OCI-LY3 (cell line): Measurements from ENCODE around the gene MED26.

Source experiments
- H2AFZ ChIP-seq: fragments of 200-600, 300-600 bp; shearing (Covaris generic); 2 replicates; pipeline ENCODE4 v1.6.0; 2014; ENCODE audit warnings: antibody characterized with exemption, low read depth, low read length
- H3K27ac ChIP-seq: fragments of 200-600, 300-600 bp; sonication (generic); 2 replicates; pipeline ENCODE4 v1.5.1; 2014; ENCODE audit warnings: mild to moderate bottlenecking, low read length, moderate library complexity, mixed read lengths
- H3K27me3 ChIP-seq: fragments of 200-600, 300-600 bp; sonication (generic); 2 replicates; pipeline ENCODE4 v1.6.1; 2014; ENCODE audit warnings: low read depth, low read length, mixed read lengths
- H3K36me3 ChIP-seq: fragments of 200-600, 300-600 bp; sonication (generic); replicated peaks from 2 replicates; pipeline ENCODE3; 2014; ENCODE audit warnings: low read depth, low read length, mixed read lengths
- H3K4me1 ChIP-seq: fragments of 300-600, 200-600 bp; sonication (generic); 2 replicates; pipeline ENCODE4 v1.6.1; 2014; ENCODE audit warnings: low read length, mixed read lengths
- H3K4me2 ChIP-seq: fragments of 200-600, 300-600 bp; sonication (generic); 2 replicates; pipeline ENCODE4 v1.6.1; 2014; ENCODE audit warnings: low read length, mixed read lengths
- H3K4me3 ChIP-seq: fragments of 300-600, 200-600 bp; sonication (generic); 2 replicates; pipeline ENCODE4 v1.5.1; 2014; ENCODE audit warnings: antibody characterized with exemption, mild to moderate bottlenecking, low read length, moderate library complexity
- H3K79me2 ChIP-seq: fragments of 300-600, 200-600 bp; shearing (Covaris generic); 2 replicates; pipeline ENCODE4 v1.6.1; 2014; ENCODE audit warnings: mild to moderate bottlenecking, low read length, mixed read lengths
- H3K9ac ChIP-seq: fragments of 300-600, 200-600 bp; shearing (Covaris generic); 2 replicates; pipeline ENCODE4 v1.6.0; 2014; ENCODE audit warnings: mild to moderate bottlenecking, low read length, moderate library complexity
- H3K9me3 ChIP-seq: fragments of 200-600, 300-600 bp; shearing (Covaris generic); 2 replicates; pipeline ENCODE4 v1.6.1; 2014; ENCODE audit warnings: low read length, mixed read lengths; ENCODE audit not compliant: insufficient read depth
- H4K20me1 ChIP-seq: fragments of 200-600, 300-600 bp; sonication (generic); 2 replicates; pipeline ENCODE4 v1.6.1; 2016; ENCODE audit warnings: low read length, mixed read lengths; ENCODE audit not compliant: insufficient read depth
- EZH2phosphoT487 ChIP-seq: fragments of 200-600 bp; shearing (Covaris generic); IDR thresholded peaks from 2 replicates; pipeline ENCODE4 v1.6.1; 2018; ENCODE audit warnings: antibody characterized with exemption, mixed run types, low read depth
- TF ChIP-seq, protein P1 (sequence below): fragments of 200-600, 300-600 bp; sonication (generic); IDR thresholded peaks from 2 replicates; pipeline ENCODE4 v1.5.1; 2014; ENCODE audit warnings: antibody characterized with exemption, low read length, low read depth

The MED26 gene

GRCh38 chr19:16607819-16608218, 20.2 kb downstream of the MED26 start:
- H3K36me3 ChIP-seq = no peaks in the 10 kb centered on the region
- H3K9ac ChIP-seq = no peak overlapping the region
- no peak overlapping the region for H3K4me3 ChIP-seq
- peaks cover 99% of the 10 kb centered on the region for H3K79me2 ChIP-seq
- TF ChIP-seq, protein P1, sequence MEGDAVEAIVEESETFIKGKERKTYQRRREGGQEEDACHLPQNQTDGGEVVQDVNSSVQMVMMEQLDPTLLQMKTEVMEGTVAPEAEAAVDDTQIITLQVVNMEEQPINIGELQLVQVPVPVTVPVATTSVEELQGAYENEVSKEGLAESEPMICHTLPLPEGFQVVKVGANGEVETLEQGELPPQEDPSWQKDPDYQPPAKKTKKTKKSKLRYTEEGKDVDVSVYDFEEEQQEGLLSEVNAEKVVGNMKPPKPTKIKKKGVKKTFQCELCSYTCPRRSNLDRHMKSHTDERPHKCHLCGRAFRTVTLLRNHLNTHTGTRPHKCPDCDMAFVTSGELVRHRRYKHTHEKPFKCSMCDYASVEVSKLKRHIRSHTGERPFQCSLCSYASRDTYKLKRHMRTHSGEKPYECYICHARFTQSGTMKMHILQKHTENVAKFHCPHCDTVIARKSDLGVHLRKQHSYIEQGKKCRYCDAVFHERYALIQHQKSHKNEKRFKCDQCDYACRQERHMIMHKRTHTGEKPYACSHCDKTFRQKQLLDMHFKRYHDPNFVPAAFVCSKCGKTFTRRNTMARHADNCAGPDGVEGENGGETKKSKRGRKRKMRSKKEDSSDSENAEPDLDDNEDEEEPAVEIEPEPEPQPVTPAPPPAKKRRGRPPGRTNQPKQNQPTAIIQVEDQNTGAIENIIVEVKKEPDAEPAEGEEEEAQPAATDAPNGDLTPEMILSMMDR = no peak
- no peak for TF ChIP-seq EZH2phosphoT487
- H3K9me3 ChIP-seq = no peaks in the 10 kb centered on the region
- H2AFZ ChIP-seq = no peak overlapping the region
- H3K4me1 ChIP-seq = peaks cover 29% of the 10 kb centered on the region
- no peak overlapping the region for H3K27ac ChIP-seq
- H4K20me1 ChIP-seq = peaks cover 86% of the 10 kb centered on the region
- no peak overlapping the region for H3K4me2 ChIP-seq
- H3K27me3 ChIP-seq = no peaks in the 10 kb centered on the region

- Histone ChIP-seq H3K36me3 (peaks cover 7% of the 10 kb centered on the region), H3K4me3 (no peak overlapping the region), H3K9ac (no peak overlapping the region), H3K27ac (no peak overlapping the region), H3K27me3 (no peaks in the 10 kb centered on the region), H3K79me2 (peaks cover 99% of the 10 kb centered on the region), H3K9me3 (no peaks in the 10 kb centered on the region), H4K20me1 (peaks cover 85% of the 10 kb centered on the region), H3K4me2 (no peak overlapping the region), H2AFZ (no peak overlapping the region), H3K4me1 (peaks cover 27% of the 10 kb centered on the region)
- TF ChIP-seq EZH2phosphoT487 = no peak
- TF ChIP-seq, protein P1 = no peak
Measured at GRCh38 chr19:16605553-16605994, 22.4 kb downstream of the MED26 start.

- Histone ChIP-seq H3K9ac (no peak overlapping the region), H3K9me3 (no peaks in the 10 kb centered on the region), H3K79me2 (peaks cover 99% of the 10 kb centered on the region), H3K27ac (no peak overlapping the region), H2AFZ (no peak overlapping the region), H4K20me1 (peaks cover 86% of the 10 kb centered on the region), H3K4me2 (no peak overlapping the region), H3K4me1 (peaks cover 23% of the 10 kb centered on the region), H3K4me3 (no peak overlapping the region), H3K27me3 (no peaks in the 10 kb centered on the region), H3K36me3 (peaks cover 7% of the 10 kb centered on the region)
- TF ChIP-seq, protein P1 = no peak
- no peak for TF ChIP-seq EZH2phosphoT487
Measured at GRCh38 chr19:16605115-16605514, 22.9 kb downstream of the MED26 start.

DNA sequence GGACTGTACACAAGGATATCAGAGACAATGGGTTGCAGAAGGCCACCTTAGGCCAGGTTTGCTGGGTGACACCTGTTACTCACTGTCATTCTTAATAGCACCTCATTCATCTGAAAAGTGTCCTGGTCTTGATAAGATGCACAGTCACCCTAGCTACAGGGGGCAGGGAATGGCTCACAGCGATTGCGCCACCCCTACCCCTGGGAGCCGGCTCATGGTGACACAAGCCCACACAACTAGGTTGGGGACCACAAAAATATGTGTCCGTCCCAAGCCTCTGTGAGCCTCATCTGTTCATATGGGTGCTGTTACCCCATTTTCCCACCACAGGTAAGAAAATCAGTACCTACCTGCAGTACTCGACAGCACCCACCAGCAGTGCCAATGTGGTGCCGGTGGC, 23.4 kb downstream of the MED26 start:
- no peaks in the 10 kb centered on the region for H3K27me3 ChIP-seq
- H3K4me1 ChIP-seq = peaks cover 23% of the 10 kb centered on the region
- H3K27ac ChIP-seq = no peak overlapping the region
- H3K9me3 ChIP-seq = no peaks in the 10 kb centered on the region
- H4K20me1 ChIP-seq = peaks cover 87% of the 10 kb centered on the region
- no peak overlapping the region for H2AFZ ChIP-seq
- TF ChIP-seq, protein P1 = no peak
- no peak for TF ChIP-seq EZH2phosphoT487
- no peak overlapping the region for H3K4me3 ChIP-seq
- H3K36me3 ChIP-seq = peaks cover 7% of the 10 kb centered on the region
- no peak overlapping the region for H3K4me2 ChIP-seq
- H3K79me2 ChIP-seq = peaks cover 99% of the 10 kb centered on the region
- no peak overlapping the region for H3K9ac ChIP-seq
